ENCODE measurements around the gene VPS41. TPM values are rescaled to one million over a fixed set of nuclear protein-coding genes. Genes with fewer than 3 reads are reported as not detected.
"Not testable (repeated sequence)": the region's sequence is repeated elsewhere in the genome, so short reads cannot be mapped to it uniquely, and the experiment has no call there.

The VPS41 gene
- total and polyA plus RNA-seq, 12 donors, result 12.7 to 133 (median 59.8) TPM

- Histone ChIP-seq H3K9me3 (replicated peaks in 1 of 3) (no peaks in the 10 kb centered on the region), H3K27me3 (no peaks in the 10 kb centered on the region), H3K36me3 (replicated peaks in 1 of 2) (peaks cover 0 to under 1% of the 10 kb centered on the region in 2 donors), H3K27ac (no peak overlapping the region), H3K4me1 (replicated peaks in 1 of 2) (no peaks in the 10 kb centered on the region), H3K4me3 (no peak overlapping the region)
- DNase-seq, result no peak
- intact Hi-C loops (cut with DNase I), result no loop called here
- WGBS, 4 donors, result 88 to 92% (median 90%) methylated on average over 3 of the region's 3 CpGs
- TF ChIP-seq POLR2A (IDR thresholded peaks at IDR 0.05), result no peak
- TF ChIP-seq, protein P1, sequence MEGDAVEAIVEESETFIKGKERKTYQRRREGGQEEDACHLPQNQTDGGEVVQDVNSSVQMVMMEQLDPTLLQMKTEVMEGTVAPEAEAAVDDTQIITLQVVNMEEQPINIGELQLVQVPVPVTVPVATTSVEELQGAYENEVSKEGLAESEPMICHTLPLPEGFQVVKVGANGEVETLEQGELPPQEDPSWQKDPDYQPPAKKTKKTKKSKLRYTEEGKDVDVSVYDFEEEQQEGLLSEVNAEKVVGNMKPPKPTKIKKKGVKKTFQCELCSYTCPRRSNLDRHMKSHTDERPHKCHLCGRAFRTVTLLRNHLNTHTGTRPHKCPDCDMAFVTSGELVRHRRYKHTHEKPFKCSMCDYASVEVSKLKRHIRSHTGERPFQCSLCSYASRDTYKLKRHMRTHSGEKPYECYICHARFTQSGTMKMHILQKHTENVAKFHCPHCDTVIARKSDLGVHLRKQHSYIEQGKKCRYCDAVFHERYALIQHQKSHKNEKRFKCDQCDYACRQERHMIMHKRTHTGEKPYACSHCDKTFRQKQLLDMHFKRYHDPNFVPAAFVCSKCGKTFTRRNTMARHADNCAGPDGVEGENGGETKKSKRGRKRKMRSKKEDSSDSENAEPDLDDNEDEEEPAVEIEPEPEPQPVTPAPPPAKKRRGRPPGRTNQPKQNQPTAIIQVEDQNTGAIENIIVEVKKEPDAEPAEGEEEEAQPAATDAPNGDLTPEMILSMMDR (IDR thresholded peaks at IDR 0.05), result no peak
Measured at GRCh38 chr7:38862666-38863065, 46.3 kb downstream of the VPS41 start.

- 81 to 92% (median 89%) methylated on average over 5 of the region's 5 CpGs for WGBS, 4 donors
- H3K36me3 ChIP-seq (replicated peaks in 1 of 2), result no peaks in the 10 kb centered on the region
- H3K27me3 ChIP-seq, result no peaks in the 10 kb centered on the region
- intact Hi-C loops (cut with DNase I), result no loop called here
- H3K9me3 ChIP-seq (replicated peaks in 1 of 3), result no peaks in the 10 kb centered on the region
- TF ChIP-seq, protein P1 (IDR thresholded peaks at IDR 0.05), result no peak
- TF ChIP-seq POLR2A (IDR thresholded peaks at IDR 0.05), result no peak
- no peak overlapping the region for H3K4me3 ChIP-seq
- no peak overlapping the region for H3K27ac ChIP-seq
- no peaks in the 10 kb centered on the region for H3K4me1 ChIP-seq (replicated peaks in 1 of 2)
- DNase-seq, result no peak
Measured at GRCh38 chr7:38858259-38858884, 50.6 kb downstream of the VPS41 start.

GRCh38 chr7:38855867-38856266, 53.1 kb downstream of the VPS41 start:
- H3K4me1 ChIP-seq (replicated peaks in 1 of 2), result no peaks in the 10 kb centered on the region
- WGBS, 4 donors, result 91 to 100% (median 93%) methylated on average over 2 of the region's 2 CpGs
- H3K27me3 ChIP-seq, result no peaks in the 10 kb centered on the region
- no peaks in the 10 kb centered on the region for H3K9me3 ChIP-seq (replicated peaks in 1 of 3)
- H3K36me3 ChIP-seq (replicated peaks in 1 of 2), result no peaks in the 10 kb centered on the region
- no peak overlapping the region for H3K27ac ChIP-seq
- DNase-seq, result no peak
- TF ChIP-seq, protein P1 (IDR thresholded peaks at IDR 0.05), result no peak
- H3K4me3 ChIP-seq, result no peak overlapping the region
- intact Hi-C loops (cut with DNase I), result no loop called here

DNA sequence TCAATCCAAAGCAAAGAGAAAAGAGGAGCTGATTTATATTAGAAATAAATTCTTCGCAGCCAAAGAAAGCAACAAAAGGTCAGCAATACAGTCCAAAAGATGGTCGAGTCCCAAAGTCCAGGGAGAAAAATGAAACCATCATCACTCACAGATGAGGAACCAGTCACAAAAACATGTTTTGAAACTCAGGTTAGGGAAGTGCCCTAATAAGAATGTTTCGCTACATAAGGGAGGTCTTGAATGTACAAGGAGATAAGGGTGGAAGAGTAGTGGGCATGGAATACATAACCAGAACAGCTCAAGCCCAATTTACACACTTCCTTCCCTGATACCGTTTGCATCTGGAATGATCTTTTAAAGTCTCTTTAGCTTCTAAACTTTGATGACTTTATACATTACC, 53.6 kb downstream of the VPS41 start:
- intact Hi-C loops (cut with DNase I), result no loop called here
- no peaks in the 10 kb centered on the region for H3K4me1 ChIP-seq (replicated peaks in 1 of 2)
- no peaks in the 10 kb centered on the region for H3K36me3 ChIP-seq (replicated peaks in 1 of 2)
- H3K27me3 ChIP-seq, result no peaks in the 10 kb centered on the region
- 65 to 84% (median 71%) methylated on average over 4 of the region's 4 CpGs for WGBS, 4 donors
- no peak overlapping the region for H3K27ac ChIP-seq
- TF ChIP-seq, protein P1 (IDR thresholded peaks at IDR 0.05), result no peak
- no peak for DNase-seq
- H3K9me3 ChIP-seq (replicated peaks in 1 of 3), result no peaks in the 10 kb centered on the region
- no peak overlapping the region for H3K4me3 ChIP-seq

- 86 to 97% (median 95%) methylated on average over 7 of the region's 7 CpGs for WGBS, 4 donors
Measured at GRCh38 chr7:38854947-38855346, 54.0 kb downstream of the VPS41 start.

More at GRCh38 chr7:38854947-38855346, 54.0 kb downstream of the VPS41 start:
- H3K9me3 ChIP-seq (replicated peaks in 1 of 3); H3K27me3 ChIP-seq; H3K4me3 ChIP-seq; H3K4me1 ChIP-seq (replicated peaks in 1 of 2); DNase-seq; H3K27ac ChIP-seq; H3K36me3 ChIP-seq (replicated peaks in 1 of 2); intact Hi-C loops (cut with DNase I): not testable (repeated sequence)
